GM12878 (cell line): ENCODE measurements around the gene MVB12B.

Experiments
- BHLHE40 ChIP-seq, 2 experiments: fragments of 450-650 bp in 1 of 2; IDR thresholded peaks; 2 replicates each; pipeline ENCODE4 v1.6.1; 2011 to 2017; ENCODE audit warnings: low read depth in 2 of 2, borderline replicate concordance in 1 of 2, improper control_type of control experiment in 1 of 2, low read length in 1 of 2, mild to moderate bottlenecking in 1 of 2
- IRF4 ChIP-seq: IDR thresholded peaks from 2 replicates; pipeline ENCODE4 v1.6.1; 2011; ENCODE audit warnings: low read depth, low read length
- POLR2A ChIP-seq: IDR thresholded peaks from 2 replicates; pipeline ENCODE4 v1.6.1; 2011; ENCODE audit warnings: low read depth, mild to moderate bottlenecking, low read length
- POLR2AphosphoS5 ChIP-seq: IDR thresholded peaks from 2 replicates; pipeline ENCODE4 v1.6.1; 2011; ENCODE audit warnings: mild to moderate bottlenecking, low read length, inconsistent platforms
- RAD21 ChIP-seq: IDR thresholded peaks from 2 replicates; pipeline ENCODE4 v1.6.1; 2011; ENCODE audit warnings: mild to moderate bottlenecking, low read depth, low read length, moderate library complexity; ENCODE audit not compliant: insufficient read depth
- SMAD1 ChIP-seq: fragments of 450-650 bp; IDR thresholded peaks from 2 replicates; pipeline ENCODE4 v1.6.1; 2018; ENCODE audit warnings: mild to moderate bottlenecking, low read depth; ENCODE audit not compliant: partially characterized antibody
- SMC3 ChIP-seq: IDR thresholded peaks from 2 replicates; pipeline ENCODE4 v1.6.1; 2011; ENCODE audit warnings: low read length, improper control_type of control experiment, borderline replicate concordance
- SP1 ChIP-seq: IDR thresholded peaks from one replicate; pipeline ENCODE4 v1.6.1; 2011; ENCODE audit warnings: low read depth, low read length
- TF ChIP-seq, protein P1 (sequence below), 3 experiments: IDR thresholded peaks in 2 of 3; conservative IDR thresholded peaks in 1 of 3; 2 replicates each; pipeline ENCODE4 v1.5.1; 2011; ENCODE audit warnings: low read depth in 3 of 3, low read length in 3 of 3, mild to moderate bottlenecking in 3 of 3, control low read depth in 2 of 3, moderate library complexity in 2 of 3, inconsistent platforms in 1 of 3, mixed read lengths in 1 of 3; ENCODE audit not compliant: control insufficient read depth in 2 of 3, insufficient read depth in 1 of 3; ENCODE audit errors: extremely low read depth in 1 of 3
- TF ChIP-seq, protein P2 (sequence below): IDR thresholded peaks from 2 replicates; pipeline ENCODE4 v1.6.1; 2012; ENCODE audit warnings: mild to moderate bottlenecking, low read depth, low read length

DNA sequence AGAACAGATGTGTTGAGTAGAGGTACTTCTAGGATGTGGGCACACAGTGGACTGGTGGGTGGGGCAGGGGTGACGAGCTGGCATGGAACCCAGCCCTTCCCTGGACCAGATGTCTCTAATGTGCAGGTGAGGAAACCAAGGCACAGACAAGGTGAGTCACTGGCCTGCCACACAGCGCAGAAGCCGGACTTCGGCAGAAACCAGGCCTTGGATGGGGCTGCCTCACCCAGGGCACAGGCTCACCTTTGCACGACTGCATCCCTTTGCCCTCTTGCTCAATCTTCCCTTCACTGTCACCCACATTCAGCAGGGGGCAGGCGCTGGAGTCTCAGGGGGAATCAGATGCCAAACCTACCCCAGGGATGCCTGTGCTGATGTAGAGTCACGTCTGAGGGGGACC, 221.7 kb downstream of the MVB12B start:
- TF ChIP-seq, protein P1, sequence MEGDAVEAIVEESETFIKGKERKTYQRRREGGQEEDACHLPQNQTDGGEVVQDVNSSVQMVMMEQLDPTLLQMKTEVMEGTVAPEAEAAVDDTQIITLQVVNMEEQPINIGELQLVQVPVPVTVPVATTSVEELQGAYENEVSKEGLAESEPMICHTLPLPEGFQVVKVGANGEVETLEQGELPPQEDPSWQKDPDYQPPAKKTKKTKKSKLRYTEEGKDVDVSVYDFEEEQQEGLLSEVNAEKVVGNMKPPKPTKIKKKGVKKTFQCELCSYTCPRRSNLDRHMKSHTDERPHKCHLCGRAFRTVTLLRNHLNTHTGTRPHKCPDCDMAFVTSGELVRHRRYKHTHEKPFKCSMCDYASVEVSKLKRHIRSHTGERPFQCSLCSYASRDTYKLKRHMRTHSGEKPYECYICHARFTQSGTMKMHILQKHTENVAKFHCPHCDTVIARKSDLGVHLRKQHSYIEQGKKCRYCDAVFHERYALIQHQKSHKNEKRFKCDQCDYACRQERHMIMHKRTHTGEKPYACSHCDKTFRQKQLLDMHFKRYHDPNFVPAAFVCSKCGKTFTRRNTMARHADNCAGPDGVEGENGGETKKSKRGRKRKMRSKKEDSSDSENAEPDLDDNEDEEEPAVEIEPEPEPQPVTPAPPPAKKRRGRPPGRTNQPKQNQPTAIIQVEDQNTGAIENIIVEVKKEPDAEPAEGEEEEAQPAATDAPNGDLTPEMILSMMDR (IDR thresholded peaks at IDR 0.05 in 2 of 3, conservative IDR thresholded peaks at IDR 0.05 in 1 of 3; ENCODE audit: control insufficient read depth in 2 of 3, extremely low read depth in 1 of 3, insufficient read depth in 1 of 3, low read depth in 3 of 3, low read length in 3 of 3): no peak
- TF ChIP-seq POLR2A (no peak), POLR2AphosphoS5 (no peak), RAD21 (no peak), BHLHE40 (IDR thresholded peaks at IDR 0.05; ENCODE audit: borderline replicate concordance in 1 of 2, low read depth in 2 of 2, low read length in 1 of 2) (no peak), SMC3 (no peak), SMAD1 (no peak), IRF4 (no peak), SP1 (no peak)
- TF ChIP-seq, protein P2, sequence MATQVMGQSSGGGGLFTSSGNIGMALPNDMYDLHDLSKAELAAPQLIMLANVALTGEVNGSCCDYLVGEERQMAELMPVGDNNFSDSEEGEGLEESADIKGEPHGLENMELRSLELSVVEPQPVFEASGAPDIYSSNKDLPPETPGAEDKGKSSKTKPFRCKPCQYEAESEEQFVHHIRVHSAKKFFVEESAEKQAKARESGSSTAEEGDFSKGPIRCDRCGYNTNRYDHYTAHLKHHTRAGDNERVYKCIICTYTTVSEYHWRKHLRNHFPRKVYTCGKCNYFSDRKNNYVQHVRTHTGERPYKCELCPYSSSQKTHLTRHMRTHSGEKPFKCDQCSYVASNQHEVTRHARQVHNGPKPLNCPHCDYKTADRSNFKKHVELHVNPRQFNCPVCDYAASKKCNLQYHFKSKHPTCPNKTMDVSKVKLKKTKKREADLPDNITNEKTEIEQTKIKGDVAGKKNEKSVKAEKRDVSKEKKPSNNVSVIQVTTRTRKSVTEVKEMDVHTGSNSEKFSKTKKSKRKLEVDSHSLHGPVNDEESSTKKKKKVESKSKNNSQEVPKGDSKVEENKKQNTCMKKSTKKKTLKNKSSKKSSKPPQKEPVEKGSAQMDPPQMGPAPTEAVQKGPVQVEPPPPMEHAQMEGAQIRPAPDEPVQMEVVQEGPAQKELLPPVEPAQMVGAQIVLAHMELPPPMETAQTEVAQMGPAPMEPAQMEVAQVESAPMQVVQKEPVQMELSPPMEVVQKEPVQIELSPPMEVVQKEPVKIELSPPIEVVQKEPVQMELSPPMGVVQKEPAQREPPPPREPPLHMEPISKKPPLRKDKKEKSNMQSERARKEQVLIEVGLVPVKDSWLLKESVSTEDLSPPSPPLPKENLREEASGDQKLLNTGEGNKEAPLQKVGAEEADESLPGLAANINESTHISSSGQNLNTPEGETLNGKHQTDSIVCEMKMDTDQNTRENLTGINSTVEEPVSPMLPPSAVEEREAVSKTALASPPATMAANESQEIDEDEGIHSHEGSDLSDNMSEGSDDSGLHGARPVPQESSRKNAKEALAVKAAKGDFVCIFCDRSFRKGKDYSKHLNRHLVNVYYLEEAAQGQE: no peak
